GM18517 (cell line): Measurements from ENCODE around the gene JSRP1.

Source experiments
- ATAC-seq: cut with Tn5 transposase; IDR thresholded peaks from one replicate; pipeline ENCODE4 v1.9.1; 2021; ENCODE audit warnings: mild to moderate bottlenecking, moderate library complexity; ENCODE audit not compliant: unreplicated experiment

Gene JSRP1

DNA sequence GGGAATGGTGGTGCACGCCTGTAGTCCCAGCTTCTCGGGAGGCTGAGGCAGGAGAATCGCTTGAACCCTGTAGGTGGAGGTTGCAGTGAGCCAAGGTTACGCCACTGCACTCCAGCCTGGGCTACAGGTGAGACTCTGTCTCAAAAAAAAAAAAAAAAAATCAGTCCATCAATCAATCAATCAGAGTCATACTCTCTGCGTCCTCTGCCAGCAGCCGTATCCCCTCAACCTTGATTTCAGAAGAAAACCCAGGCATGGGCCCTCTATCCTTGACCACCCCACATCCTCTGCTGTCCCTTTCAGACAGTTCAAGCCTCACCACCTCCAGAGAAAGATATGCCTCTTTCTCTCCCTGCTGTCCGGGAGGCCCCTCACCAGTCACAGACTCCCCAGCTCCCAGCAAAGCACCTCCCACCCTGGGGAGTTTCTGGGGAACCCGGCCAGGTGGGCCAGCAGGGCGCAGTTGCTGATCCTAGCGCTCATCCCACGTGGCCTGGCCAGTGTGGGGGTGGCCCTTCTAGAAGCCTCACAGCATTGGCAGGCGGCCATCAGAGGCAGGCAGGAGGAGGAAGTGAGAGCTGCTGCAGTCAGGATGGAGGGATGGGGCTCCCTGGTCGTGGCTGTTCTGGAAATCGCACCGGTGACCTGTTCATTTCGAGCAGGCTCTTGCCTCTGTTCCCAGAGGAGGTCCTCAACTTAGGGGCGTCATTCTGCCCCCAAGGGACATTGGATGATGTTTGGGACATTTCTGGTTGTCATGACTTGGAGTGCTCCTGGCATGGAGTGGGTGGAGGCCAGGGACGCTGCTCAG lies 10.2 kb upstream of the JSRP1 start:
- no peak for ATAC-seq

DNA sequence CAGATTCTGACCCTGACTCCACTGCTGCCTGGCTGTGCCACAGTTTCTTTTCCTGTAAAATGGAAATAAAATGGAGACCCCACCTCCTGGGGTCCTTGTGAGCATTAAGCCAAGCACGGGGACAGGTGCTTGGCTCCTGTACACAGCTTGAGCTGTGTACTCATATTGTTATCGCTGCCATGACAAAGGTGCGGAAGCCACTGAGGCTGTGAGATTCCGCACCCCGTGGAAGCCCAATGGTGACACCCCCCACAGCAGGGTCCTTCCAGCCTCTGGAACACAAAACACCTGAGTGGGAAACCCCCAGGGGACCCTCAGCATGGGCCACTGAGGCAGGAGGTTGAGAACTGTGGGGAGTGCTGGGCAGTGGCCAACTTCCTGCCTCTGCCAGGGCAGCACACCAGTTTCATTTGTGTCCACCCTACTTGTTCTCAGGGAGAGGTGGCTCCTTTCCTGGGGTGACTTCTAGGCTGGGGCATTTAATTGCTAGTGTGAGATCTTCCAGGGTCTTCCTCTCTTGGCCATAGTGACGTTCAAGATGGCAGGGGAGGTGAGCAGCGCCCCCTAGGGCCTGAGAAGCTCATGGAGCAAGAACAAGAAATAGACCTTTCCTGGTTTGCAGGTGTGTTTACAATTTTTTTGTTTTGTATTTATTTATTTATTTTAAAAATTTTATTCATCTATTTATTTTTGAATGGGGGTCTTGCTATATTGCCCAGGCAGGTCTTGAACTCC lies 5.4 kb upstream of the JSRP1 start:
- ATAC-seq, result no peak

DNA sequence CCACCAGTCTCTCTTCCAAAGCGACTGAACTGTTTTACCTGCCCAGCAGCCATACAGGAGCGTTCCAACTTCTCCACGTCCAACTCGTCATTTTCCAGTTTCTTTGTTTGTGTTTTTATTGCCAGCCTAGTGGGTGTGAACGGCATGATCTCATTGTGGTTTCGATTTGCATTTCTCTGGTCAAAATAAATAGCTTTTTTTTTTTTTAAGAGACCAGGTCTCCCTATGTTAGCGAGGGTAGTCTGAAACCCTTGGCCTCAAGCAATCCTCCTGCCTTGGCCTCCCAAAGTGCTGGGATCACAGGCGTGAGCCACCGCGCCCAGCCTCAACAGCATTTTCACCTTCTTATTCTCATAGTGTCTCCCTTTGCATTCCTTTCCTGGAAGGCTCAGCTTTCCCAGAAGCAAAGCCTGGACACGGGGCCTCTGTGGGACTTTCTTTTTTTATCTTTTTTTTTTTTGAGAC lies 4.2 kb upstream of the JSRP1 start:
- no peak for ATAC-seq

DNA sequence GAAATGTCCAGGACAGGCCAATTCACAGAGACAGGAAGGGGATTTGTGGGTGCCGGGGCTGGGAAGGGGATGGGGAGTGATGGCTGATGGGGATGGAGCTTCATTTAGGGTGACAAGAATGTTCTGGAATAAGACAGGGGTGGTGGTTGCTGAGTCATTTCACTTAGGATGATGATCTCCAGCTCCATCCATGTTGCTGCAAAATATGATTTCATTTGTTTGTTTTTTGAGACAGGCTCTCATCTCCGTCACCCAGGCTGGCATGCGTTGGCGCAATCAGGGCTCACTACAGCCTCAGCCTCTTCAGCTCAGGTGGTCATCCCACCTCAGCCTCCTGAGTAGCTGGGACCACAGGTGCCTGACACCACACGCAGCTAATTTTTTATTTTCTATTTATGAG lies 3.1 kb upstream of the JSRP1 start:
- ATAC-seq, result no peak

DNA sequence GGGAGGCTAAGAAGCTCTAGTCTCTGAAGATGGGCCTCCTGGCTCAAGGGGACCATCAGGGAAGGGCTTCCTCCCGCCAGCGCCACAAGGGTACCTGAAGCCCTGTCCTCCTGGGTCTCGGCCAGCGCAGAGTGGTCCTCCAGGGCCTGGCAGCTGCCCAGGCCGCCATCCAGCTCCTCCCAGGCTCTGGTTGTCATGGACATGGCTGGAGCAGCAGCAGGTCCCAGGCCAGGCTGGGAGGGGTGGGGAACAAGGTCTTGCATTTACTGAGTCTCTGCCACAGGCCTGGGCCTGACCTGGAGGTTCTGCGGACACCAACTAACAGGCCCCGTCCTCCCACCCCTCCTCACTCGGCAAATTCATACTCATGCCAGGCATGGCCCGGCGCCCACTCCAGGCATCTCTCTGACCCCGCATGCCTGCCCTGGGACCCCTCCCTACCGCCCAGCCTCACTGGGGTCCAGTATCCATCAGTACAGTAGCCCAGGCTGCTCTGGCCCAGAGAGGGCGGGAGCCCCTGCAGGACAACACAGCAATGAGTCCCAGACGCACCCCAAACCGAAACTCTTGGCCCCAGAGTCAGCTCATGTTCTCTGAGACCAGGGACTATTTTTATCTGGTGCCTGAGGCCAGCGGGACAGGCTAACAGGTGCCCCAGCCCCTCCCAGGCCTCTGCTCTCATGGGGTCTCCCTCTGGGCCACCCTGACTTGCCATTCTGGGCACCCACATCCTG lies 938 bp downstream of the JSRP1 start:
- ATAC-seq, result no peak

DNA sequence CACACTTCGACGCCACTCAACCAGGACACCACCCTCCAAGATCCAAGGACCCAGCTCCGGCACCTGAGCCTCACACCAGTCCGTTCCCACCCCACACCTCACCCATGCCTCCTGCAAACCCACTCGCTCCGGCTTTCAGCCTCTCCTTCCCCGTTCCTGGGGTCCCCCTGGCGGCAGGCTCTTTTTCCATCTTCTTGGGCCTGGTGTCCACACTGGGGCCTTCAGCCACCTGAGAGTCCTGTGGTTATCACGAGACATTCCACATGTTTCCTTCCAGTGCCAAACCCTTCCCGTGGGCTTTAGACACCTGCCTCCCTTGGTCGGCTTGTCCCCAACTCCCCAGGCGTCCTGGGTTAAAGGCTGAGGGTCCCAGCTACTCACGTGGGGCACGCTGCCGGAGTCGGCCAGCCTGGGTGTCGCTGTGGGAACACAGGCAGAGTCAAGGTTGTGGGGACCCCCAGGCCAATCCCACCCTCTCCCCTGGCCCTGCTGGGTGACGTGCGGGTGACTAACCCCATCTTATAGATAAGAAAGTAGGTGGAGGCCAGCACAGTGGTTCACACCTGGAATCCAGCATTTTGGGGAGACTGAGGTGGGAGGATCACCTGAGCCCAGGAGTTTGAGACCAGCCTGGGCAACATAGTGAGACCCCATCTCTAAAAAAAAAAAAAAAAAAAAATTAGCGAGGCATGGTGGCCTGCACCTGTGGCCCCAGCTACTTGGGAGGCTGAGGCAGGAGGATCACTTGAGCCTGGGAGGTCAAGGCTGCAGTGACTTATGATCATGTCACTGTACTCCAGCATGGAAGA lies 1.9 kb downstream of the JSRP1 start:
- no peak for ATAC-seq

DNA sequence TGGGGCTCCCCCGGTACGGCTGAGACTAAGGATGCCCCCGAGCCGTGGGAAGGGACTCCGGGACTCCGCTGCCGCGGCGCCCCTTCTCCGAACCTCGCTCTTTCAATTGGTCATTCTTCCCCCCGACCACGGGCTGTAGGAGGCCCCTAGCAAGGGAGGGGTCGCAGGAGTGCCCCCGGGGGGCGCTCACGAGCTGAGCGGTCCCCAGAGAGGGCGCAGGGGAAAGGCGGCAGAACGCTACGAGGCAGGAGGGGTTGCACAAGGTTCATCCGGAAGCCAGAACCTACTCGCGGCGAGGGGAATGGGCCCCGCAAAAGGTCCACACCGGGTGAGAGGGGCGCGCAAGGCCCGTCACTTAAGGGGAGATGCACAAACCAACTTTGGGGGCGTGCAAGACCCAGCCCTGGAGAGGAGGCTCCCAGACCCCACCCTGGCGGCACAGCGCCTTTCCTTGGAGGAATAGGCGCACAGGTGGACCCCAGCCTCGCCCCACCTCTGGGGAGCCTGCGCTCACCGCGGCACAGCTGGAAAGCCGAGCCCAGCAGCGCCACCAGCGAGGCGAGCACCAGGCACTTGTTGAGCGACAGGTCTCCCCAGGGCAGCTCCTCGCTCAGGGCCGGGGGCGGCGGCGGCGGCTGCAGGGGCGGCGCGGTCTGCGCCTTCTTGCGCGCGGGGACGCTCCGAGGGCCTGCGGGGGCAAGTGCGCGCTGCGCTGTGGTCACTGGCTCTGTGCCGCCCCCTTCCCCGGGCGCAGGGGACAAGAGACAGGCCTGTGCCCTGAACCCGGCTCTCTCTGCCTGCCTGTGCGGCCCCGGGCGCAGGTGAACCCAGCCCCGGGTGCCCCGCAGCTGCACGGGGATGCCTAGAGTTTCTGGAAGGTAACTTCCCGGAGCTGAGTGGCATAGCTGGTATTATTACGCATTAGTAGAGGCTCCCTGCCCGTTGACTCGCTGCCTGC lies 2.8 kb downstream of the JSRP1 start:
- ATAC-seq, result no peak

DNA sequence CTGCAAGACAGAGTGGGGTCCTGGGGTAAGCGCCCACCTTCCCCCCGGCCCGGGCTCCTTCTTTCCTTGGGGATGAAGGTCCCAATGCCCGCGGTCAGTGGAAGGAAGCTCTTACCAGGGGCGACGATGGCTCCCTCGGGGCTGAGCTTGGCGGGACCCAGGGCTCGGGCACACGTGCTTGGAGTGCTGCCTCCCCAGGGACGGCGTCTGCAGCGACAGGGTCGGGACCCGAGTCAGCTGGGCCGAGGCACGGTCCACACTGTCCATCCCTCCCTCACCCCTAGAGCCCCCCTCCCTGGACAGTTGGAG lies 3.5 kb downstream of the JSRP1 start:
- no peak for ATAC-seq

DNA sequence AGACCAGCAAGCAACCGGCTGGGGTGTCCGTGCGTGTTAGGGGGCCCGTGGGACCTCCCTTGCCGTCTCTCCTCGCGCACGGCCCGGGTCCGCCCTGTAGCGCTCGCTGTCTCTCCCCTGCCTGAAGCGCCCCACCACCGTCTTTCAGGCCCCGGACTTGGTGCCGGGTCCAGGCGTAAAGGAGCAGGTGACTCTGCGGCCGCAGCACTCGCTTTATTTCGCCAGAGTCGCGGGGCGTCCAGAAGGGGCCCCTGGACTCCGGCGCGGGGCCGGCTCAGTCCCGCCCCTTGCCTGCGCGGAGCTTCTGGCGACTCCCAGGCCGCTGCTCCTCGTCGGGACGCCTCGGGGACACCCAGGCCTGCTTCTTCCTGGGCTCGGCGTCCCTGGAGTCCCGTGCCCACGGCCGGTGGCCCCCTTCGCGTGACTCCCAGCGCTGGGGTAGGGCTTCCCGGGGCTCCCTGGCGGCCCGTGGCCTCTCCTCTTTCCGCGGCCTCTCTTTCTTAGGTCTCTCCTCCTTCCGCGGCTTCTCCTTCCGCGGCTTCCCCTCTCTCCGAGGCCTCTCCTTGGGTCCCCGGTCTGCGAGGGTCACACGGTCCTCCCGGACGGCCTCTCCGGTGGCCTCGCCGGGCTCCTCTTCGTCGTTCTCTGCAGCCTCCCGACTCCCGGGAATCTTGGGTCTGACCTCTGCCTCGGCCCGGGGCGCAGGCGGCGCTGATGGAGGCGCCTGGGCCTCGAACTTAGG lies 4.0 kb downstream of the JSRP1 start:
- no peak for ATAC-seq

DNA sequence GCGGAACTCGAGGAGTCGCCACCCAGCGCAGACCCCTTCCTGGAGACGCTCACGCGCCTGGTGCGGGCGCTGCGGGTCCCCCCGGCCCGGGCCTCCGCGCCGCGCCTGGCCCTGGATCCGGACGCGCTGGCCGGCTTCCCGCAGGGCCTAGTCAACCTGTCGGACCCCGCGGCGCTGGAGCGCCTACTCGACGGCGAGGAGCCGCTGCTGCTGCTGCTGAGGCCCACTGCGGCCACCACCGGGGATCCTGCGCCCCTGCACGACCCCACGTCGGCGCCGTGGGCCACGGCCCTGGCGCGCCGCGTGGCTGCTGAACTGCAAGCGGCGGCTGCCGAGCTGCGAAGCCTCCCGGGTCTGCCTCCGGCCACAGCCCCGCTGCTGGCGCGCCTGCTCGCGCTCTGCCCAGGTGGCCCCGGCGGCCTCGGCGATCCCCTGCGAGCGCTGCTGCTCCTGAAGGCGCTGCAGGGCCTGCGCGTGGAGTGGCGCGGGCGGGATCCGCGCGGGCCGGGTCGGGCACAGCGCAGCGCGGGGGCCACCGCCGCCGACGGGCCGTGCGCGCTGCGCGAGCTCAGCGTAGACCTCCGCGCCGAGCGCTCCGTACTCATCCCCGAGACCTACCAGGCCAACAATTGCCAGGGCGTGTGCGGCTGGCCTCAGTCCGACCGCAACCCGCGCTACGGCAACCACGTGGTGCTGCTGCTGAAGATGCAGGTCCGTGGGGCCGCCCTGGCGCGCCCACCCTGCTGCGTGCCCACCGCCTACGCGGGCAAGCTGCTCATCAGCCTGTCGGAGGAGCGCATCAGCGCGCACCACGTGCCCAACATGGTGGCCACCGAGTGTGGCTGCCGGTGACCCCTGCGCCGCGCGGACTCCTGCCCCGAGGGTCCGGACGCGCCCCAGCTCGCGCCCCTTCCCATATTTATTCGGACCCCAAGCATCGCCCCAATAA lies 4.8 kb downstream of the JSRP1 start:
- no peak for ATAC-seq

DNA sequence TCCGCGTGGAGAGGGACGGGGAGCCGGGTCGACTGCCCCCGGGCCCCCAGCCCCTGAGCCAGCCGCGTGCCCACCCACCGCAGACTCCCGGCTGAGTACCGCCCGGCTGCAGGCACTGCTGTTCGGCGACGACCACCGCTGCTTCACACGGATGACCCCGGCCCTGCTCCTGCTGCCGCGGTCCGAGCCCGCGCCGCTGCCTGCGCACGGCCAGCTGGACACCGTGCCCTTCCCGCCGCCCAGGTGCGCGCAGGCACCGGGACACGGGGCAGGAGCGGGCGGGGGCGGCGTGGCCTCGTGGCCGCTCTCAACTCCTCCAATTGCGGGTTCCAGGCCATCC lies 5.5 kb downstream of the JSRP1 start:
- ATAC-seq, result no peak

DNA sequence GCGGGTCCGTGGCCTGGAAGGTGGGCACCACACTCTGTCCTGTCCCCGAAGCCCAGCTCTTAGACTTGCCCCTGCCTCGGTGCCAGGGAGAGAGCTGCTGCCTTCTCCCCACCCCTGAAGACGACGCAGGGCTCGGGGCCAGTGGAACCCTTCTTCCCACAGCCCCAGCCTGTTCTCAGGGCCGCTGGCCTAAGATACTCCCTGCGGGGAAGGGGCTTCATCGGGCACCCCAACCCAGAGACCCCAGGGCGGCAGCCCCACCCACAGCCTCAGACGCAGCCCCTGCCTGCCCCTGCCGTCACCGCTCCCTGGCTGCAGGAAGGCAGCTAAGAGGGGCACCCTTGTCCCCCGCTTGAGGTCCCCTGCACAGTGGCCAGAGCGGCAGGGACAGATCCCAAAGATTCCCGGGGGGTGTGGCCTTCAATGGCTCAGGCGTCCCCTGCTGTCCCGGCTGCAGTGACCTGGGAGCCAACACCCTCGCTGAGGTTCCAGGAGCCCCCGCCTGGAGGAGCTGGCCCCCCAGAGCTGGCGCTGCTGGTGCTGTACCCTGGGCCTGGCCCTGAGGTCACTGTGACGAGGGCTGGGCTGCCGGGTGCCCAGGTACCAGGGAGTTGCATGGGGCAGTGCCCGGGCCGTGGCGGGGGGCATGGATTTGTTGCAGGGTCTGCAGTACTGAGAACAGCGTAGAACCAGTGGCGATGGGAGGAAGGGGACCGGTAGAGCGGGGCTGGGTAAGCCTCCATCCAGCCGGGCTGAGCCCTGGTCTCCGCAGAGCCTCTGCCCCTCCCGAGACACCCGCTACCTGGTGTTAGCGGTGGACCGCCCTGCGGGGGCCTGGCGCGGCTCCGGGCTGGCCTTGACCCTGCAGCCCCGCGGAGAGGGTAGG lies 6.1 kb downstream of the JSRP1 start:
- ATAC-seq, result no peak

DNA sequence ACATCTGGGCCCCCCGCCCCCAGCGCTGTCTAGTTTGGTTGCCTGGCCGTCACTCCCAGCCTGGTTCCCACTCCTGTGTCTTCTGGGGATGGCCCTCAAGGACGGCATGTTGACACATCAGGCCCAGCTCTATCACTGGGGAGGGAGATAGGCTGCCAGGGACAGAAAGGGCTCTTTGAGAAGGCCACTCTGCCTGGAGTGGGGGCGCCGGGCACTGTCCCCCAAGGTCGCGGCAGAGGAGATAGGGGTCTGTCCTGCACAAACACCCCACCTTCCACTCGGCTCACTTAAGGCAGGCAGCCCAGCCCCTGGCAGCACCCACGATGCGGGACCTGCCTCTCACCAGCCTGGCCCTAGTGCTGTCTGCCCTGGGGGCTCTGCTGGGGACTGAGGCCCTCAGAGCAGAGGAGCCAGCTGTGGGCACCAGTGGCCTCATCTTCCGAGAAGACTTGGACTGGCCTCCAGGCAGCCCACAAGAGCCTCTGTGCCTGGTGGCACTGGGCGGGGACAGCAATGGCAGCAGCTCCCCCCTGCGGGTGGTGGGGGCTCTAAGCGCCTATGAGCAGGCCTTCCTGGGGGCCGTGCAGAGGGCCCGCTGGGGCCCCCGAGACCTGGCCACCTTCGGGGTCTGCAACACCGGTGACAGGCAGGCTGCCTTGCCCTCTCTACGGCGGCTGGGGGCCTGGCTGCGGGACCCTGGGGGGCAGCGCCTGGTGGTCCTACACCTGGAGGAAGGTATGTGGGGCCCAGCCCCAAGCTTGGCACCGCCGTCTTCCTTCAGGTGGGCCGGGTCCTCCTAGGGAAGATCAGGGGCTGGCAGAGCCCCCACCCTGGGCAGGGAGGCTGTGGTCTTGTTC lies 7.0 kb downstream of the JSRP1 start, which contains the start of gene AMH:
Gene AMH, plus strand, starts transcription at position 314 of the 857 bp plus-strand sequence. Its CDS starts 10 bp downstream, at position 324.
- ATAC-seq, result no peak

DNA sequence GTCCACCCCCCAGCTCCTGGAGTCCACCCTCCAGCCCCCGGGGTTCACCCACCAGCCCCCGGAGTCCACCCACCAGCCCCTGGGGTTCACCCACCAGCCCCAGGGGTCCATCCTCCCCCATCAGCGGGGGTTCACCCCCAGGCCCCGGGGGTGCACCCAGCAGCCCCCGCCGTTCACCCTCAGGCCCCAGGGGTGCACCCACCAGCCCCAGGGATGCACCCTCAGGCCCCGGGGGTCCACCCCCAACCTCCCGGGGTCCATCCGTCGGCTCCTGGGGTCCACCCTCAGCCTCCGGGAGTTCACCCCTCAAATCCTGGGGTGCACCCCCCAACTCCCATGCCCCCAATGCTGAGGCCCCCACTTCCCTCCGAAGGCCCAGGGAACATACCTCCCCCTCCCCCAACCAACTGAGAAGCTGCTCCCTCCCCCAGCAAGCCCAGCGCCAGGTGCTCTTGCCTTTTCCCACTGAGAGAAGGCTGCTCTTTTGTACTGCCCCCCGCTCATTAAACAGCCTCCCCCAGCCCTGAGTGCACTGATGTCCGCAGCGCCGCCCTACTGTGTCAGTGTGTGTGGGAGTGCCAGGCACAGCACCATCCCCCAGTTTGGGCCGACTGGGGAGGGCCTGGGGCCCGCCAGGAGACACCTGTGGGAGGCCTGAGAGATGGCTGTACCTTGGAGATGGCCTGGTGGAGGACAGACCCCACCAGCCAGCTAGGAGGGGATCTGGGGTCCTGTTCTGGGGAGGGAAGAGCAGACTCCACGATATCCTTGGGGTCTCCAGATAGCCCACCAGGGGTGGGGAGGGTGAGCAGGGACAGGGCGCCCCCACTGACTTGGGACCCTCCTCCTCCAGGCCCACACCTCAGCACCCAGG lies 7.8 kb downstream of the JSRP1 start:
- no peak for ATAC-seq

DNA sequence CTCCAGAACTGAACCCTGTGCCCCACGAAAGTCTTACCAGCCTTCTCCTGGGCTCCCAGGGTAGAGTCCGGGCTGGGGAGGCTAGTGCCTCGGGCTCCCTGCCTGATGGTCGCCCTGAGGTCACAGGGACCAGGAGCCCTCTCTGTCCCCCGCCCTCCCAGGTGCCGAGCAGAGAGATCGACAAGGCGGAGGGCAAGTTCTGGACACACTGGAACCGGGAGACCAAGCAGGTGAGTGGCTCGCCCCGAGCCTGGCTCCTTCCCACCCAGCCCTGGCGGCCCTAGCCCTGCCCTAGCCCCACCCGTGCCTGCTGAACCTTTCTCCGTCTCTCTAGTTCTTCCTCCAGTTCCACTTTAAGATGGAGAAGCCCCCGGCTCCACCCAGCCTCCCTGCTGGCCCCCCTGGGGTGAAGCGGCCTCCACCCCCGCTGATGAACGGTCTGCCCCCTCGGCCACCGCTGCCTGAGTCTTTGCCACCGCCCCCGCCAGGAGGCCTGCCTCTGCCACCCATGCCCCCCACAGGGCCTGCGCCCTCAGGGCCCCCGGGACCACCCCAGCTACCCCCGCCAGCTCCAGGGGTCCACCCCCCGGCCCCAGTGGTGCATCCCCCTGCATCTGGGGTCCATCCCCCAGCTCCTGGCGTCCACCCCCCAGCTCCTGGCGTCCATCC lies 8.7 kb downstream of the JSRP1 start:
- ATAC-seq, result no peak
